NCI-H1417 treated with DMSO at 0.1 percent for 48 hours (cell line): ENCODE results near the gene ACVRL1.

Experiments
- DNase-seq: peaks from one replicate; lab custom pipeline; 2025; lab: John Stamatoyannopoulos, UW

ACVRL1 gene

DNA sequence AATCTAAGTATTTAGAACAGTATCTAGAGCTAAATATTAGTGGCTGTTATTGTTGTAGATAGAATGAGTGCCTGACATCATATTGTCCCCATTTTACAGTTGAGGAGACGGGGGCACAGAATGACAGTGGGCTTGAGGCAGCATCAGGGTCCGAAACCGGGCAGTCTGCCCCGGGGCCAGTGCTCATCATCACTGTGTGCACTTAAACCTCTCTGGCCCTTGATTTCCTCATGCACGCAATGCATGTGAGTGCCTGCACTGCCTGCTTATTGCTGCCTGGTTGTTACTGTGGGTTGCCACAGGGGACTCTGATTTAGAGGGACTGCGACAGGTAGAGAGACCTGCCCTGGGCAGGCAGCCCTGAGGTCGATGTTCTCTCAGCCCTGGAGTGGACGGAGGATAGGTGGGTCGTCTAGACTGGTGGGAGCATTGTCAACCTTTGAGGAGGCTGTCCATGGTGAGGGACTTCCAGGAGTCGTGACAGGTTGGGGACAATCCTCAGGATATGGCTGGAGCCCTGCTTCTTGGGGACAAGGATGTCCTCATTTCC, 9.8 kb downstream of the ACVRL1 start:
- DNase-seq = no peak

DNA sequence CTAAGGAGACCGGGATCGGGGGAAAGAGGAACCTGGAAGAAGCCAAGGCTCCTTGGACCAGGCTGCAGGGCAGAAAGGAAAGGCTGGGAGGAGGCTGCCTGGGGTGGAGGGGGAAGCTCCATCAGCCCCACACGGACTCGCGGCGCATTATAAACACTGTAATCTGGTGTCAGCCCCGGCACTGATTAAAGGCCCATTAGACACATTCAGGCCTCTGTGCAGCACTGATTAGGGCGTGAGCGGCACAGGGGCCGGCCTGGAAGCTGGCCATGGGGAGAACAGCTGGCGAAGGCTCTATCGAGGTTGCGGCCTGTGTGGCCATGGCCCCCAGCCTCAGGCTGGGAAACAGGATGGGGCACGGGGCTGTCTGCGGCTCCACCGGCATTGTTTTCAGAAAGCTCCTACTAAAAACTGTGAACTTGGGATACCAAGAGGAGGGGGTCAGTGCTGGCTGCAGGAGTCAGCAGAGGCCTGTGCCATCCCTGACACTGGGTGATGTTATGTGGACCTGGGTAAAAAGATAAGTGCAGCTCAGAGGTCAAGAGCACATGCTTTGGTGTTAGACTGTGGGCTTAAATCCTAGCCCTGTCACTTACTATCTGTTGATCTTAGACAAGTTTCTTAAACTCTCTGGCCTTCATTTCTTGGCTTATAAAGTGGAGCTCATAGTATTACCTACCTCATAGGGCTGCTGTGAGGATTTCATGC, 10.6 kb downstream of the ACVRL1 start:
- no peak for DNase-seq

DNA sequence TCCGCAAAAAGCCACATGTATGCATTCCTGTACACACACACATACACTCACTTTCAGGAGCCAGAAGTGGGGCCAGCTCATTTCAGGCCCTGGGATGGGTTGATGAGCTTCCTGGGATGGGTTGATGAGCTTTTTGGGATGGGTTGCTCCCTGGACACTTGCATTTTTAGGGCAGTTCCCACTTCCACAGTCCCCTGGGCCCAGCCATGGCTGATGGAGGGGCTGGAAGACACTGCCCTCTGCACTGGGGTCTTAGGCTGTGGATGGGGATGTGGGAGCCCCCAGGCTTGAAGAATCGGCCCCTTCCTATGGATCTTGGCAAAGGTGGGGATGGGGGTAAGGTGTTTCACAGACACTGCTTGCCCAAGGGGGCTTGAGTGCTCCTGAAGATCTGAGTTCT, 12.7 kb downstream of the ACVRL1 start:
- no peak for DNase-seq

DNA sequence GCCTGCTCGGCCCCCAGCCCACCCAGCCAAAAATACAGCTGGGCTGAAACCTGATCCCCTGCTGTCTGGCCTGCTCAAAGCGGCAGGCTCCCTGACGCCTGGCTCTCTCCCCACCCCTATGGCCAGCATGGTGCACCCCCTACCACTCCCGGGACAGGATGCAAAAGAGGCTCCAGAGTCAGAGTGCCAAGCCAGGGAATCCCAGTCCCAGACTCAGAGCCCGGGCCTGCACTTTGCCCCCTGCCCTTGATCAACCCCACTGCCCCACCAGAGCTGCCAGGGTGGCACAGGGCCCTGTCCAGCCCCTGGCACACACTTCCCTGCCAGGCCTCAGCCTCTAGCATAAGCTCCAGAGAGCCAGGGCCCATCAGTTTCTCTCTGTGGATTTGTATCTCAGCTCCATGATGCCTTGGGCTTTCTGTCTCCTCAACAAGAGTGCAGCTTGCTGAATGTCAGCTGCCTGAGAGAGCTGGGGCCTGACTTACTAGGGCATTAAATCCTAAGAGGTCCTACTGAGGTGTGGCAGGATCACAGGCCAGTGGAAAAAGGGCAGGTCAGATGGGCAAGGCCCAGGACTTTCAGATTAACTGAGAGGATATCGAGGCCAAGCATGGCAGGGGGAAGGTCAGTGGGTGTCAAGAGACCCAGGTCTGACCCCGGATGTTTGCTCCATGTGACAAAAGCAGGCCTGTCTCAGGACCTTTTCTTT, 13.9 kb downstream of the ACVRL1 start:
- no peak for DNase-seq

DNA sequence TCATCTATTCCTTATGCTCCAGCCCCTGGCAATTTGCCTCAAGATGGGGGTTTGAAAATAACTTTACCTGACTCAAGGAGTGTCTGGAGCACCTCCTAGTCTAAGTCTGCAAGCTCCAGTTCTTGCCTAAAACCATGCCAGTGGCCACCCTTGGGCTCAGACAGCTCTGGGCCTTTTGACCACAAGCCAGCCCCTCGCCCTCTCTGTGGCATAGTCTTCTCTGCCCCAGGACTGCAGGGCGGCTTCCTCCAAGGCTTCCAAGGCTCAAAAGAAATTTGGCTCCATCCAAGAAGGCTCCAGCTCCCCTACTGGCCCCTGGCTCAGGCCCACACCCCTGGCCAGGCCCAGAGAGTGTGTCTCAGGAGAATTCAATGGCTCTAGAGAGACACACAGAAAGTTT, 14.8 kb downstream of the ACVRL1 start:
- DNase-seq = no peak

DNA sequence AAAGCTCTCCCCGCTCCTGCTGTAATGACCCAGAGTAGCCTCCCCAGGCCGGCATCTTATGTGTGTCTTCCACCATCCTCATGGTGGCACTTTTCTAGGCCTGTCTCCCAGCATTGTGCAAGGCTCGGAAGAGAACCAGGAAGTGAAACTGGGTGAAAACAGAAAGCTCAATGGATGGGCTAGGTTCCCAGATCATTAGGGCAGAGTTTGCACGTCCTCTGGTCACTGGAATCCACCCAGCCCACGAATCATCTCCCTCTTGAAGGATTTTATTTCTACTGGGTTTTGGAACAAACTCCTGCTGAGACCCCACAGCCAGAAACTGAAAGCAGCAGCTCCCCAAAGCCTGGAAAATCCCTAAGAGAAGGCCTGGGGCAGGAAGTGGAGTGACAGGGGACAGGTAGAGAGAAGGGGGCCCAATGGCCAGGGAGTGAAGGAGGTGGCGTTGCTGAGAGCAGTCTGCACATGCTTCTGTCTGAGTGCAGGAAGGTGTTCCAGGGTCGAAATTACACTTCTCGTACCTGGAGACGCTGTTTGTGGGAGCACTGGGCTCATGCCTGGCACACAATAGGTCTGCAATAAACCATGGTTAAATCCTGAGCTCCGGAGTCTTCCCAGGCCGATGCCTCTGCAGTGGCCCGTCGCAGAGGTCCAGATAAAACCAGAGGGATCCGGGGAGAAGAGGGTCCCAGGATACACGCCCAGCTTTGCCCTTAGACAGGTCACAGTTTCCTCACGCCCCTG, 15.6 kb downstream of the ACVRL1 start:
- DNase-seq = no peak

DNA sequence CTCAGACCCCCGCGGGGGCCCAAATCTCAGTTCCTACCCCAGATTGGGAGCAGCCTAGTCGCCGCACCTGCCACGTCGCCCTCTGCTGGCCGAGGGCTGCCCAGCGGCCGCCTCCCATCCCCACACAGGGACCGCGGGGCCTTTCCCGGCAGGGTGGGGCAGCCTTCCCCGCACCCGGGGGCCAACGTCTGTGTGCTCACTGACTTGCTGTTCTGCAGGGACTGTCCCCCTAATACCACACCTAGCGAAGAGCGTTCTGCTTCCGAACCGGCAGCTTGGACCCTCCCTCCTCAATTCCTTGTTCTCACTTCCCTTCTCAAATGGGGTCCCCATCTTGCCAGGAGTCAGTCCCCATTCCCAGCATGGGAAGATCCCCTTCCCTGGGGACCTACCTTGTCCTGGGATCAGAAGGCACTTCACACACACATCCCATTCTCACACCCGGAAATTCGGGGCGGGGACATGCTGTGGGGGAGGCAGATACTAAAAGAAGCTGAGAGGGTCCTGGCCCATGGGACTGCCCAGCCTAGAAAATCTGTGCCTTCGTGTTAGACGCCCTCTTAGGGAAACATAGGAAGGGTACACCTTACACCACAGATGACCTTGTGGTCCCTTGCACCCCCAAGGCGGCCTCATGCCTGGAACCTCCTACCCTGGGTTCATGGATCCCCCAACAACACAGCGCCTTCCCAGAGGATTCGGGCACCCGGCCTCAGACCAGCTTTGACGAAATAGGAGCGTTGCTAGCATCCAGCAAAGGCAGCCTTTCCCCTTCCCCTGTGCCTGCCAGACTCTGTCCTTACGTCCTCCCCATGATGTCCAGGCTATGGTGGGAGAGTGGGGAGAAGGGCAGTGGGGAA, 16.4 kb downstream of the ACVRL1 start:
- no peak for DNase-seq

DNA sequence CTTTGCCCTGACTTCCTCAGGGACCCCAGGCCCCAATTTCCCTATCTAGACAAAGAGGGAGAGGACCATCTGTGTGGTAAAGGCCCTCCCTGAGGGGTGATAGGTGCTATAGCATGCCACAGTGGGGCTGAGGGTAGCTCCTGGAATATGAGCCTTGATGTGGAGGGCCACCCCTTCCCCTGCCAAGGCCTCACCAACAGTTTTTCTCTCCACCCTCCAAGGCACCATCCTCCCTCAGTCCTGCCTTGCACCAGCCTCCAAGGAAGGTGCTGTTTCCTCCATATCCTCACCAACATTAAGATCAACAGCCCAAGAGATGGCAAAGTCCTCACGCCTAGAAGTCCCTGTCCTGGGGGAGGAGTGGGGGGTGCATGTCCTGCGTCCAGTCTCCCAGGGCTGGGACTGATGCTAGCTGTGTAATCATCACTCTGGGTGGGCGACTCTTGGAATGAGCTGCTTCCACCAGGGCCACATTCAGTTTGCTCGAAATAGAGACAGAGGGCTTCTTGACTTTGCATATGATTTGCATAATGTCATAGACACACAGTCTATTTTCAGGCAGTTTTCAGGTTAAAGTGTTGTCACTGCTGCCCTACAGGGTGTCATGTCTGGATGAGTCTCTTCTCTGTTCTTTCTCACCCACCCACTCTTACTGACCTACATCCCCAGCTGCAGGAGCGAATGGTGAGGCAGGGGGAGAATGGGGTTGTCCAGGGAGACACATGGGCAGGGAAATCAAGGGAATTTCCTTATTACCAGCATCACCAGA, 17.4 kb downstream of the ACVRL1 start:
- DNase-seq = no peak

DNA sequence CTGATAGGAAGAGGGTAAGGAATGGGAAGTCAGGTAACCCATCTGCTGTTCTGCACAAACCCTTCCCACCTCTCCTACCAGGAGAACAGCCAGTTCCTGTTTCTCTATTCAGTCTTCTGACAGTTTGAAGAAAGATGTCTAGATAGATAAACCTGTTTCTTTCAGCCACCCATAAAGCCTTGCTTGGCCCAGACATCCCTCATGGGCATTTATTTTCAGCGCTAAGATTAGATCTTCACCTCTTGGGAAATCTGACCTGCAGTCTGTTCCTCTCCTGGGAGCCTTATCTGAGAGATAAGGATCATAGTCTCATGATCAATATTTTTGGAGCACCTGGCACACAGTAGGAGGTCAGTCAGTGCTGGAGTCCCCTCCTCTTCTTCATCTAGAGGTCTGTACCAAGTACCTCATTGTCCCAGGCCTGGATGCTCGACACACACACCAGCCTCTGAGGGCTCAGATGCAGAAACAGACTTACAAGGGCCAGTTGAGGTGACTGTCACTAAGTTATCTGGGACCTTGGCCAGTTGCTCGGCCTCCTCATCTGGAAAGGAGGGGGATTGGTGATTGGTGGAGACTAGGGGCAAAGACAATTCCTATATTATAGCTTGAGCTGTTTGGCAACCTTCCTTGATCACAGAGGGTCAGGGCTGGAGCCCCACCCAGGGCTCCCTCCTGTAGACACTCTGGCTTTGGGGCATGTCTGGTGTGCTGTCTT, 18.2 kb downstream of the ACVRL1 start:
- no peak for DNase-seq

DNA sequence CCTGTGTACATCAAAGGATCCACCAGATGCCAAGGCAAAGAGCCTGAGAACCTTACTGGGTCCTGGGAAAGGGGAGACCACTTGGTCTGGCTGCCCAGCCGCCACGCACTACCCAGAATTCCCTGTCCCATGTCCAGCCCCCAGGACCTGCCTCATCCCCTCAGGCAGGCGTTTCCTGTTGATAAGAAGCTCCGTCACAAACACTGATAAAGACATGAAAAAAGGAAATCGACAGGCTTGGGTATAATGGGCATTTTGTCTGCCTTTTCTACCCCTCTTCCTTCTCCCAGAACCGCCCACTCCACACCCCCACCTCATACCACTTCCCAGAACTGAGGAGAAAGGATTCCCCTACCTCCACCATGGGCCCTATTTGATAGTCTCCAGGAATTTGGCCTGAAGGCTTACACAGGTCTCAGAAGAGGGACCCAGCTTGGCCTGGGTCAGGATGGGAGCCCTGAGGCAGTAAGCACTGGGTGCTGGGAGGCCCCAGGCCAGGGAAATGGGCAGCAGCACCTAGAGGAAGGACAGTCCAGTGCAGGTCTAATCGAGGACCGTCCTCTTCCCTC, 18.8 kb downstream of the ACVRL1 start:
- no peak for DNase-seq

DNA sequence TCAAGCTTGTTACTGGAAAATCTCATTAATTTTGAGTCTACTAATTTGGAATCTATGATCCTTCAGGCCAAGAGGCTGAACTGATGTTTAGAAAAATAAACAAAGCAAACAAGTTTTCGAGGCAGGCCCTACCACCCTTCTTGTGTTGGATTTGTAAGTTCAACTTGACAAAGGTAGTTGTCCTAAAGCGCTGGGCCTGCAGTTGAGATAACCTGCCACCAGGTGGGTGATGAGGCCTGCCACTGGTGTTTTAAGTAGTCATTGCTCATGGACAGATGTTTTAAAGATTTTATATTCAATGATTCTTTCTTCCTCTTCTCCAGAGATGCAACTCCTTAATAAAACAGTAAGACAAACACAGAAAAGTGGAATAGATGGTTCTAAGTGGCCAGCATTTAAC, 19.4 kb downstream of the ACVRL1 start:
- no peak for DNase-seq

DNA sequence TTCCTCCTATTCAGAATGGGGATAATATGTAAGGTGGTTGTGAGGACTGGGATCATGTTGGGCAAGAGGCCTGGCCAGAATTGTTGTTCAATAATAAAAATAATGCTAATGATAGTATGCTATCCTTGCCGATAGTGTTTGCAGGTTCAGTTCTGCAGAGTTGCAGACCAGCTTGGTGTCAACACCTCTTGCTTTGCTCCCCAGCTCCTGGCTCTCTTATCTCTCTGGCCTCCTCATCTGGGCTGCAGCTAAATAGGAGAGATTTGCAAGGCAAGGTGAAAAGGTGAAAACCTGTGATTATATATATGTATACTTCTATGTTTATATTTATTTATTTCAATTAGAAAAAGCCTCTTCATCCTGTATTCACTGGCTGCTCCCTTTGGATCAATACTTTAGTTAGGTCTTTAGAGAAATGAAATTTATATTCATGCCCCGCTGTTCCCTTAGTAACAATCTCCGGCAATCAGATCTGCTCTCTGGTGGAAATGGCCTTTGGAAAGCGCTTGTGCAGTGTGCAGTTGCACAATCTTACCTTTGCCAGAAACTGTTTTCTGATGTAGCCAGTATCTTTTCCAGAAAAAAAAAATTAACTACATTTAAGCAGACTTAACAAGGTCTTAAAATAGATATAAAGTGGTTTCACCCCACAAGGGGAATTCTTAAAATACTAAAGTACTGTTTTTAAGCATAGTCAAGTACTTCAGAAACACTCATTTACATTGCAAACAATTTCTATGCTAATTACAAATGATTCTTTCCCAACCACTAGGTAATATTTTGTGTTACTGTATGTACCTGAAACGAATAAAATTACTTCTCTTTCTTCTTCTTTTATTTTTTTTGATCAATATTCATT, 25.1 kb downstream of the ACVRL1 start:
- DNase-seq = no peak

DNA sequence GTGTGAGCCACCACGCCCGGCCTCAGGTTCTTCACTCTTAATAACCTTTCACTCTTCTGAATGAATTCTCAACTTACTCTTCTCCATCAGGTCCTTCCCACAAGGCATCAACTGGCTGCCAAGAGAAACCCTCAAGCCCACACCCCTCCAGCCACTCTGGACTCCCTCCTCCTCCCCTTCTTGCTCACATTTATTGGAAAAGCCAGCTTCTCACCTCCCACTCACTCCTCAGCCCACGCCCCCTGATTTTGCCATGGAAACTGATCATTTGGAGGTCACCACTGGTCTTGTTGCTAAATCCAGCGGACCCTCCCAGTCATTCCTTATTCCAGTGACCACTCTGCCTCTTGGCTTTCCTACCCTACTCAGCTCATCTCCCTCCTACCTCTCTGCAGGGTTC, 26.8 kb downstream of the ACVRL1 start:
- DNase-seq = no peak

DNA sequence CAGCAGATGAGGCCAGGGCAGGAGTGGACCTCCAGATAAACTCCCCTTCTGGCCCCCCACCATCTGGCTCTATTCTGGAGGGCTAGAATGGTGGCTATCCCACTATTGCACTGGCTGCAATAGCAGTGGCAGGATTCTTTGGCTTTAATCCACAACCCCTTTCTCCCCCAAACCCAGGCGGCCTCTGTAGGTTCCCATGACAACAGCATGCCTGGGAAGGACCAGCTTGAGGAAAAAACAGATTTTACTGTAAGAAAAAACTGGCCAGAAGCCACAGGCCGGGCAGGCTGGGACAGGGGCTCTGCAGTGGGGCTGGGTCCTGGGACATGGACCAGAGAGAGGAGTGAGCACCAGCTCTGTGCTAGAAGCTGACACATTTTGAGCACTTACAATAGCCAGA, 30.6 kb downstream of the ACVRL1 start:
- no peak for DNase-seq

DNA sequence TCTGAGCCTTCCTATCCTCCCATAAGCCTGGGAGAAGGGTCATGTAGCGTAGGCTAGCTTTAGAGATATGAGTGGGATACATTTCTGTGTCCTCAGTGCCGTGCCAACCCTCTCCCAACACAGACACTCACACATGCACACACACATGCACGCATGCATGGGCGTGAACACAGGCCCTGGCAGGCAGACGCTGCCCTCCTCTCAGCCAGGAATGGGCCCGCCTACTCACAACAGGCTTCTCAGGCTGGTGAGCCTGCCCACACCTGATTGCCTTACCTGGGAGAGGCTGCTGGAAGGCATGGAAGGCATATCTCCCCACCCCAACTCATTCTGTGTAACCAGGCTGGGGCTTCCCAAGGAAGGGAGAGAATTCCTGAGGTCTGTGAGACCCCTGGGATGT, 31.4 kb downstream of the ACVRL1 start:
- no peak for DNase-seq

DNA sequence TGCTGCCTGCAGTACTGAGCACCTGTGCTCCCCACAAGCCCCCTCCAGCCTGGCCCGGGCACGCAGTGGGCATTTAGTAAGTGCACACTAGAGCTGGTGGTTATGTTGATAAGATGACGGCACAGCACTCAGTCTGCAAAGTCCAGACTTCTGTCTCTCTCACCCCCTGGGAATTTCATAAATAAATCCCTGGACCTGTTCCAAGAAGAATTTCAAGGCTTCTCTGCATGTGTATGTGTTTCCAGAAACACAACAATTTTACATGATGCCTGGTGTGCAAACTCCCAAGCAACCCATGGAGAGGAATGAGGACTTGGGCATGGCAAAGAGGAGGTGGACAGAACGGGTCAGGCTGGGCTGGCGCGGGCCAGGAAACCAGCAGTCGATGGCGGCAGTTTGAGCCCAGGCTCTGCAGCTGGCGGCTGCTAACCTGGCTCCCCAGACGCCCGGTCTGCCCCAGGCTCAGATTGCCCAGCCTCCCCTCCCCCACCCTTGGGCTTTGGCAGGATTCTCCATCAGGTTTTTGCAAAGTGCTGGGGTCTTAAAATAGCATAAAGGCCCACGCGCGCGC, 33.8 kb downstream of the ACVRL1 start:
- DNase-seq = peak; percentile 41

DNA sequence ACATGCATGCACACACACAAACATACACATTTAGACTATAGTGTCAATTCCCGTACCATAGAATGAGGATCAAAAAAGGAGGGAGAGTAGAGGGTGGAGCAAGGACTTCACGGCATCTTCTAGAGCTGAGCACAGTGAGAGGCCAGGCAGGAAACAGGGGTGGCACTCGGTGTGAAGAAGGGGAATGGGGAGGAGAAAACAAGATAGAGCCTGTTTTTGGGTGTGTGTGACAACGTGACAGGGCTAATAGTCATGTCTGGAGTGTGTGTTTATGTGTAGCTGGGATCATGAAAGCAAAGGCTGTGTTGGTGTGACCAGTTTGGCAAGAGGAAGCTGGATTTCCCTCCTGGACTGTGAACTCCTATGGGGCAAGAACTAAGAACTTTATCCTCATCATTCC, 34.3 kb downstream of the ACVRL1 start:
- no peak for DNase-seq

DNA sequence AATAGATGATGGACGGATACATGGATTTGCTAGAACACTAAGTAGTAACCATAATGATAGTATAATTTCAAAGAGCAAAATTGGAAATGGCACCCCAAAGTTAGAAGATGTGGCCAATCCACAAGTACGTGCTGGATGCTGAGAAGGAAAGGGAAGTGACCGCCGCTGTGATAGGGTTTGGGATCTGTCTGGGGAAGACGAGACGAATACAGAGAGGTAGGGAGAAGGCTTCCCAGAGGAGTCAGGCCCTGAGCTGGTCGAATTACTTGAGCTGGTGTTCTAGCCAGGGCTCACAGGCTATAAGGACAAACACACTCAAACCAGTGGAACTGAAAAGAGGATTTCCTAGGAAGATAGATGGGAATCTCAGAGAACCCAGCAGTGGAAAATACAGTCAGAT, 34.8 kb downstream of the ACVRL1 start:
- DNase-seq = no peak

DNA sequence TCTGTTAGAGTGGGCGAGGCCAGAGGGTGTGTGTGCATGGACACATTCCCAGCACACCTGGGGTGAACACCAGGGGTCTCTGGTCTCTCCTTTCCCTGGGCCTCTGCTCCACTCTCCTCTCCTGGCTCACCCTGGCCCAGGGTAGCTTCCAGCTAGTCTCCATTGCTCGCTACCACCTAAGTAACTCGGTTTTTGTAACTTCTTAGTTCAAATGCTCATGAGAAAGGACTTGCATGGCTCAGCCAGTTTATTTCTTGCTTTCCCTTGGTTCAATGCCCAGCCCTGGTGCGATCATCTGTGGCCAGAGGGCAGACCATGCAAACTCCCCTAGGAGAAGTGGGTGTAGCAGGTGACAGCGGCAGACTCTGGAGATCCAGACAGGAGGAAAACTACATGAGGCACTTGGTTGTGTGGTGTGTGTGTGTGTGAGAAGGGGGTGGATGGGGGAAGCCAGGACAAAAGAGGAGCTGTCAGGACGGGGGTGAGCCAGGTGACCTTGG, 35.2 kb downstream of the ACVRL1 start:
- DNase-seq = no peak
